Measurements from ENCODE around the gene CYP27C1.
"Not testable (repeated sequence)": the region's sequence is repeated elsewhere in the genome, so short reads cannot be mapped to it uniquely, and the experiment has no call there.

CYP27C1 gene

GRCh38 chr2:127220768-127221527 lies 849 bp upstream of the CYP27C1 start:
- peak; percentile 84 for DNase-seq

- peak; percentile 87 for DNase-seq
These were observed 678 bp downstream of the CYP27C1 start for GRCh38 chr2:127219171-127220070.

GRCh38 chr2:127218812-127219170 lies 1.3 kb downstream of the CYP27C1 start:
- no peak for DNase-seq

- DNase-seq, result peak; percentile 21
These were observed 2.4 kb downstream of the CYP27C1 start for GRCh38 chr2:127217470-127218325.

- no peak for DNase-seq
These were observed 3.5 kb downstream of the CYP27C1 start for GRCh38 chr2:127216593-127216992.

- no peak for DNase-seq
These were observed 4.0 kb downstream of the CYP27C1 start for GRCh38 chr2:127216095-127216494.

- not testable (repeated sequence) for DNase-seq
These were observed 5.9 kb downstream of the CYP27C1 start for GRCh38 chr2:127214201-127214600.

- peak; percentile 75 for DNase-seq
These were observed 11.8 kb downstream of the CYP27C1 start for GRCh38 chr2:127208313-127208712.

- no peak for DNase-seq
These were observed 14.6 kb downstream of the CYP27C1 start for GRCh38 chr2:127205218-127206125.

GRCh38 chr2:127201452-127201851 lies 18.6 kb downstream of the CYP27C1 start:
- no peak for DNase-seq

GRCh38 chr2:127200962-127201361 lies 19.1 kb downstream of the CYP27C1 start:
- DNase-seq, result no peak

GRCh38 chr2:127199223-127199622 lies 20.9 kb downstream of the CYP27C1 start:
- no peak for DNase-seq

GRCh38 chr2:127197475-127198385 lies 22.4 kb downstream of the CYP27C1 start:
- DNase-seq, result peak; percentile 53

- DNase-seq, result no peak
These were observed 23.1 kb downstream of the CYP27C1 start for GRCh38 chr2:127196998-127197397.

GRCh38 chr2:127196549-127196948 lies 23.6 kb downstream of the CYP27C1 start:
- no peak for DNase-seq

- no peak for DNase-seq
These were observed 24.7 kb downstream of the CYP27C1 start for GRCh38 chr2:127195140-127196074.

GRCh38 chr2:127194447-127194846 lies 25.7 kb downstream of the CYP27C1 start:
- no peak for DNase-seq

GRCh38 chr2:127193967-127194280 lies 26.2 kb downstream of the CYP27C1 start:
- DNase-seq, result peak; percentile 49

- DNase-seq, result no peak
These were observed 26.7 kb downstream of the CYP27C1 start for GRCh38 chr2:127193164-127193966.

All from eye (tissue), 1 donor.